Caco-2 (cell line): ENCODE measurements around the gene CDK7. TPM values are rescaled to one million over a fixed set of nuclear protein-coding genes. Genes with fewer than 3 reads are reported as not detected.

ENCODE experiments used
- BruUV-seq: library from RNA; stranded (reverse); fragments of 400-500 nt; replicated peaks from 2 replicates; lab custom pipeline; 2021; lab: Mats Ljungman, UMichigan
- CTCF ChIA-PET: fragments of 300-600 bp; sonication (Branson Sonifier 250); formaldehyde crosslinking; loops from one replicate; lab custom pipeline; 2022; ENCODE audit warnings: antibody characterized with exemption; lab: Charles Lee
- POLR2A ChIA-PET: fragments of 300-600 bp; sonication (Branson Sonifier 250); formaldehyde crosslinking; loops from one replicate; lab custom pipeline; 2022; ENCODE audit warnings: antibody characterized with exemption; lab: Charles Lee
- DNase-seq, 2 experiments: peaks; one replicate each; pipeline versions ENCODE4 v3.0.0 to v3.0.0-alpha.2; 2020 to 2022
- H3K27me3 ChIP-seq: replicated peaks from 2 replicates; pipeline ENCODE4 v1.6.0; 2011; ENCODE audit warnings: low read length; ENCODE audit not compliant: control insufficient read depth, insufficient read depth
- H3K36me3 ChIP-seq: 2 replicates; pipeline ENCODE4 v1.5.1; 2011; ENCODE audit warnings: low read length; ENCODE audit not compliant: control insufficient read depth, insufficient read depth
- H3K4me1 ChIP-seq: fragments of 250-450 bp; sonication (Bioruptor Pico); 2 replicates; pipeline ENCODE4 v1.5.1; 2020; ENCODE audit warnings: mild to moderate bottlenecking
- H3K4me3 ChIP-seq: 2 replicates; pipeline ENCODE4 v1.5.1; 2011; ENCODE audit warnings: low read depth, mild to moderate bottlenecking, control low read depth, low read length
- H3K9me3 ChIP-seq: fragments of 250-450 bp; sonication (Bioruptor Pico); 2 replicates; pipeline ENCODE4 v1.5.1; 2020; ENCODE audit warnings: mild to moderate bottlenecking, moderate library complexity
- H3K27ac Mint-ChIP-seq: one replicate; pipeline ENCODE4 v1.8.0; 2022; ENCODE audit warnings: mixed read lengths; ENCODE audit not compliant: unreplicated experiment
- H3K27me3 Mint-ChIP-seq: one replicate; pipeline ENCODE4 v1.8.0; 2022; ENCODE audit warnings: mixed read lengths; ENCODE audit not compliant: insufficient read depth, unreplicated experiment
- H3K36me3 Mint-ChIP-seq: one replicate; pipeline ENCODE4 v1.8.0; 2022; ENCODE audit warnings: mild to moderate bottlenecking, mixed read lengths; ENCODE audit not compliant: insufficient read depth, unreplicated experiment
- H3K4me1 Mint-ChIP-seq: one replicate; pipeline ENCODE4 v1.8.0; 2022; ENCODE audit warnings: low read depth, mixed read lengths; ENCODE audit not compliant: unreplicated experiment
- H3K4me3 Mint-ChIP-seq: one replicate; pipeline ENCODE4 v1.8.0; 2022; ENCODE audit warnings: mild to moderate bottlenecking, moderate library complexity, mixed read lengths; ENCODE audit not compliant: unreplicated experiment
- H3K9me3 Mint-ChIP-seq: one replicate; pipeline ENCODE4 v1.8.0; 2022; ENCODE audit warnings: mixed read lengths; ENCODE audit not compliant: unreplicated experiment
- intact Hi-C: fragments of 100-400 bp; cut with micrococcal nuclease; formaldehyde crosslinking; loops from one replicate; pipeline ENCODE4 v1.10.0; 2022; ENCODE audit not compliant: unreplicated experiment
- total RNA-seq: library from RNA; stranded (reverse); gene quantifications from 2 replicates; pipeline ENCODE4 v1.2.3, GENCODE V29; 2022
- TF ChIP-seq, protein P1 (sequence below), 2 experiments: fragments of 200-600 bp in 1 of 2; IDR thresholded peaks; 1 replicate in 1 of 2; 2 replicates in 1 of 2; pipeline versions ENCODE4 v1.5.1 to v1.8.0; 2011 to 2022; ENCODE audit warnings: antibody characterized with exemption in 1 of 2, control low read depth in 1 of 2, inconsistent platforms in 1 of 2, low read depth in 1 of 2, low read length in 1 of 2, mild to moderate bottlenecking in 1 of 2, moderate library complexity in 1 of 2; ENCODE audit not compliant: insufficient read depth in 1 of 2, severe bottlenecking in 1 of 2, unreplicated experiment in 1 of 2

The CDK7 gene
- total RNA-seq, 1 experiment from 2014 or later: 90.5 TPM

DNA sequence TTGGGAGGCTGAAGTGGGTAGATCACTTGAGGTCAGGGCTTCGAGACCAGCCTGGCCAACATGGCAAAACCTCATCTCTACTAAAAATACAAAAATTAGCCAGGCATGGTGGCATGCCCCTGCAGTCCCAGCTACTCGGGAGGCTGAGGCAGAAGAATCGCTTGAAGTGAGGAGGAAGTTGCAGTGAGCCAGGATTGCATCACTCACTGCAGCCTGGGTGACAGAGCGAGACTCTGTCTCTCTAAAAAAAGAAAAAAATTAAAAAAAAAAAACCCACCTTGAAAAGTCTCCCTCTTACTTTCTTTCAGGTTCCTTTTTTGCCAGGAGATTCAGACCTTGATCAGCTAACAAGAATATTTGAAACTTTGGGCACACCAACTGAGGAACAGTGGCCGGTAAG lies 34.2 kb downstream of the CDK7 start:
- no peak for DNase-seq
- 0 out of 2 replicates have a peak, but pooled peaks cover 3% of the 10 kb centered on the region for H3K4me1 ChIP-seq
- intact Hi-C loops: no loop called here
- Mint-ChIP-seq H3K9me3 (no peaks in the 10 kb centered on the region), H3K27me3 (no peaks in the 10 kb centered on the region), H3K36me3 (peaks cover 84% of the 10 kb centered on the region), H3K4me3 (no peak overlapping the region), H3K4me1 (peaks cover 13% of the 10 kb centered on the region), H3K27ac (no peak overlapping the region)
- TF ChIP-seq, protein P1, sequence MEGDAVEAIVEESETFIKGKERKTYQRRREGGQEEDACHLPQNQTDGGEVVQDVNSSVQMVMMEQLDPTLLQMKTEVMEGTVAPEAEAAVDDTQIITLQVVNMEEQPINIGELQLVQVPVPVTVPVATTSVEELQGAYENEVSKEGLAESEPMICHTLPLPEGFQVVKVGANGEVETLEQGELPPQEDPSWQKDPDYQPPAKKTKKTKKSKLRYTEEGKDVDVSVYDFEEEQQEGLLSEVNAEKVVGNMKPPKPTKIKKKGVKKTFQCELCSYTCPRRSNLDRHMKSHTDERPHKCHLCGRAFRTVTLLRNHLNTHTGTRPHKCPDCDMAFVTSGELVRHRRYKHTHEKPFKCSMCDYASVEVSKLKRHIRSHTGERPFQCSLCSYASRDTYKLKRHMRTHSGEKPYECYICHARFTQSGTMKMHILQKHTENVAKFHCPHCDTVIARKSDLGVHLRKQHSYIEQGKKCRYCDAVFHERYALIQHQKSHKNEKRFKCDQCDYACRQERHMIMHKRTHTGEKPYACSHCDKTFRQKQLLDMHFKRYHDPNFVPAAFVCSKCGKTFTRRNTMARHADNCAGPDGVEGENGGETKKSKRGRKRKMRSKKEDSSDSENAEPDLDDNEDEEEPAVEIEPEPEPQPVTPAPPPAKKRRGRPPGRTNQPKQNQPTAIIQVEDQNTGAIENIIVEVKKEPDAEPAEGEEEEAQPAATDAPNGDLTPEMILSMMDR (IDR thresholded peaks at IDR 0.05; ENCODE audit: insufficient read depth in 1 of 2, low read depth in 1 of 2, low read length in 1 of 2, severe bottlenecking in 1 of 2, unreplicated experiment in 1 of 2): no peak
- H3K36me3 ChIP-seq: no peaks in the 10 kb centered on the region; the same call in 1 of the 2 replicates
- POLR2A ChIA-PET: no interaction called here
- H3K9me3 ChIP-seq: no peaks in the 10 kb centered on the region
- no TSS peak for BruUV-seq
- CTCF ChIA-PET: no interaction called here
- H3K27me3 ChIP-seq: no peaks in the 10 kb centered on the region
- H3K4me3 ChIP-seq: no peak overlapping the region

GRCh38 chr5:69270840-69271239 lies 36.2 kb downstream of the CDK7 start:
- H3K27me3 Mint-ChIP-seq: no peaks in the 10 kb centered on the region
- BruUV-seq: no TSS peak
- no peaks in the 10 kb centered on the region; the same call in 1 of the 2 replicates for H3K36me3 ChIP-seq
- H3K9me3 Mint-ChIP-seq: no peaks in the 10 kb centered on the region
- H3K9me3 ChIP-seq: no peaks in the 10 kb centered on the region
- no peak overlapping the region for H3K27ac Mint-ChIP-seq
- H3K4me1 Mint-ChIP-seq: peaks cover 13% of the 10 kb centered on the region
- TF ChIP-seq, protein P1 (IDR thresholded peaks at IDR 0.05; ENCODE audit: insufficient read depth in 1 of 2, low read depth in 1 of 2, low read length in 1 of 2, severe bottlenecking in 1 of 2, unreplicated experiment in 1 of 2): no peak
- POLR2A ChIA-PET: interaction anchor here (0.6 to 1.1 kb wide), 2 partner anchors 7 to 64 kb away, joined by 4 to 6 read pairs; no protein-coding TSS in a partner anchor
- peaks cover 11% of the 10 kb centered on the region for H3K4me1 ChIP-seq
- H3K27me3 ChIP-seq: no peaks in the 10 kb centered on the region
- intact Hi-C loops: no loop called here
- CTCF ChIA-PET: no interaction called here
- DNase-seq: no peak
- no peak overlapping the region for H3K4me3 ChIP-seq
- no peak overlapping the region for H3K4me3 Mint-ChIP-seq
- H3K36me3 Mint-ChIP-seq: peaks cover 80% of the 10 kb centered on the region

- Mint-ChIP-seq H3K4me3 (no peak overlapping the region), H3K27me3 (no peaks in the 10 kb centered on the region), H3K9me3 (no peaks in the 10 kb centered on the region), H3K27ac (no peak overlapping the region), H3K4me1 (peaks cover 13% of the 10 kb centered on the region), H3K36me3 (peaks cover 80% of the 10 kb centered on the region)
- CTCF ChIA-PET: no interaction called here
- POLR2A ChIA-PET: interaction anchor here (0.6 to 1.1 kb wide), 3 partner anchors 8 to 63 kb away, joined by 3 to 6 read pairs (median 4); no protein-coding TSS in a partner anchor
- DNase-seq: no peak
- TF ChIP-seq, protein P1 (IDR thresholded peaks at IDR 0.05; ENCODE audit: insufficient read depth in 1 of 2, low read depth in 1 of 2, low read length in 1 of 2, severe bottlenecking in 1 of 2, unreplicated experiment in 1 of 2): no peak
- Histone ChIP-seq H3K4me1 (peaks cover 17% of the 10 kb centered on the region), H3K4me3 (no peak overlapping the region), H3K27me3 (no peaks in the 10 kb centered on the region), H3K36me3 (no peaks in the 10 kb centered on the region; the same call in 1 of the 2 replicates), H3K9me3 (no peaks in the 10 kb centered on the region)
- intact Hi-C loops: no loop called here
- BruUV-seq: no TSS peak
Observed at GRCh38 chr5:69271376-69271775, 36.7 kb downstream of the CDK7 start.
